Stimulated activated CD8-positive, alpha-beta memory T cell treated with anti-CD3 and anti-CD28 coated beads, Interleukin-15, amount 100 ng/mL, for 4 hours (primary cell): ENCODE data around the gene SNX13.

Experiments used
- DNase-seq, 2 donors: peaks; one replicate each; pipeline ENCODE4 v3.0.0-alpha.2; 2020; ENCODE audit warnings: low read depth in 2 of 2

SNX13 gene

DNA sequence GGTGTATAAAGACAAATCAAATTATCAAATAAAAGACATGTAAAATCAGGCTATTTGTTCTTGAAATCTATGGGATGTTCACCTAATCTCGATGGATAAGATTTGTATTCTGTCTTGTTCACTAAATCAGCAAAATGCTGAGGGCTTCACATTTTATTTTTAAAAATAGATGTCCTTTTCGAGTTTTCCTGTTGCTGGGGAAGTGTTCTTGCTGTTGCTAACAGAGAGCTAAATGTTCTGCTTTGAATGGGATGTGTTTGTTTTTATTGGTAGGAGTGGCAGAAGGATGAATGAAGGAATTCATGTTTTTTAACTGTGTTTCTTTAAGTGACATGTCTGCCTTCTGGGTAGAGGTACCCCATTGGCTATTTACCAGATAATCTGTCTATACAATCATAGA lies 7.3 kb upstream of the SNX13 start:
- no peak for DNase-seq

GRCh38 chr7:17946591-17946990 lies 6.3 kb upstream of the SNX13 start:
- no peak for DNase-seq

DNA sequence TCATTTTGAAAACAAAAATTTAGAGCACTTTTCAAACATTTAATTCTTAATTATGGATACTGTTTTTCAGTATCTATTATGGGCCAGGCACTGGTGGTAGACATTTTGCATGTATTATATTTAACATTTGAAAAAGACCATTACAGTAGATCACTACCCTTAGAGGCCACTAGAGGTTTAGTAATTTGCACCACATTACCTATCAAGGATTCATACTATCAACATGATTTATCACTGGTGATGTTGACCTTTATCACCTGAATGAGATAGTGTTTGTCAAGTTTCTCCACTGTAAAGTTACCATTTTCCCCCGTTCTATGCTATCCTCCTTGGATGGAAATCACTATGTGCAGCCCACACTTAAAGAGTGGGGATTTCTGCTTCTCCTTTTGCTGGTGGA lies 4.4 kb upstream of the SNX13 start:
- no peak for DNase-seq

- DNase-seq: no peak
Measured at GRCh38 chr7:17943006-17943405, 2.7 kb upstream of the SNX13 start.

- DNase-seq: no peak
Measured at GRCh38 chr7:17942231-17942630, 1.9 kb upstream of the SNX13 start.

DNA sequence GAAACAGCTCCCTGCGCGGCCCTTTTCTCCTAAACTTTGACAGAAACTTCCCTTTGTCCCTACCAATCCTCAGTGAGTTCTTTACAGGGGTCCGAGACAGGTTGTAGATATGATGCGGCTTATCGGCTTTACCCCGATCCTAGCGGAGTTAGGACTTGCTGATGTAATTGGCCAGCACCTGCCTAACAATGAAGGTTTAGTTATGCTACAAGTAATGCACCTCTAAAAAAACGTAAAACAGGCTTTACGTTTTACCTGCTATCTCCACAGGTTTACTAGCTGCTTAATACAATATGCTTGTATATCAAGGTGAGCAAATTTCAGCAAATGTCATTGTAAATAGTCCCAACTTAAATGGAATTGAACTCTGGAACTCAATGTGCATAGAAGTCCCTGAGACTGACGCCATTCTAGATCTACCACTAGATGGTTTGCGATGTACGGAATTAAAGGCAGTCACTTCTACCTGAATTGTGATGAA lies 697 bp upstream of the SNX13 start:
- no peak for DNase-seq

- DNase-seq: peak; percentile 19 to 22
Measured at GRCh38 chr7:17939606-17940301, 540 bp downstream of the SNX13 start.

DNA sequence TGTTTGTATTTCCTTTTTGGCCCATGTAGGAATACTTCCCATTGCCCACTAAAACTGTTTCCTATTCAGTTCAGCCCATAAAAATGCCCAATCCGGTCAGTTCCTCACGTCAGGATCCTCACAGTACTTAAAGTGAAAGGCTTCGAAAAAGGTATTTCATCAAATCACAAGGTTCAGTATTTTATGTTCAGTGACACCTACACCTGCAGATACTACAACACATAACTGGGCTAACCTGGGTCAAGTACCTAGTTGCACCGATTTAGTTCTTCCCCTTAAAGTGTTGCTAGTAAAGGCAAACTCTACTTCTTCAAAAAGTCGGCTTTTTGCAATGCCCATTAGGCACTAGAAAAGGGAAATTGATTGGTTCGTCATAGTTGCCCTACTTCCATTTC lies 1.1 kb downstream of the SNX13 start:
- DNase-seq: no peak

DNA sequence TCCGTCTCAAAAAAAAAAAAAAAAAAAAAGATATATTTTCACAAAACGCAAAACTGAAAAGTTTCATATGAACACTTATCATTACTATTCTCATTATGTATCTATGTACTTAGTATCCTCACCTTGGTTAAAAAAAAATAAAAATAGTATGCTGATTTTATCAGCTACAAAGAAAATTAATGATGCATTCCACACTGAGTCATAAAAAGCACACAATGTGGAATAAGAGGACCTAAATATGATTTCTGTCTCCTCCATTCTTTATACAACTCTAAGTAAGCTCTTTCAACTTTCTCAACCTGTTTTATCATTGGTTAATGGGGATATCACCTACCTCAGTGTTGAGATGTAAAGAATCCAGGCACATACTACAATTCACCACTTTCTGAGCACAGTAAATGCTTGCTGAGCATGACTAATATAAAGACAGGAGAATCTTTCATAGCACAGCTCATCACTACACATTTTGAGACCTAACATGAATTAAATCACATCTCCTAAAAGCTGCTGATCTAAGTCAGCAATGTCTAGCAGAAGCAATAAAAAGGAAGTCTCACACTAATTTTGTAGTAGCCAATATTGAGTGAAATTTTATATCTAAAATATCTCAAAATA lies 2.7 kb downstream of the SNX13 start:
- DNase-seq: no peak

GRCh38 chr7:17936321-17936720 lies 4.0 kb downstream of the SNX13 start:
- DNase-seq: no peak

DNA sequence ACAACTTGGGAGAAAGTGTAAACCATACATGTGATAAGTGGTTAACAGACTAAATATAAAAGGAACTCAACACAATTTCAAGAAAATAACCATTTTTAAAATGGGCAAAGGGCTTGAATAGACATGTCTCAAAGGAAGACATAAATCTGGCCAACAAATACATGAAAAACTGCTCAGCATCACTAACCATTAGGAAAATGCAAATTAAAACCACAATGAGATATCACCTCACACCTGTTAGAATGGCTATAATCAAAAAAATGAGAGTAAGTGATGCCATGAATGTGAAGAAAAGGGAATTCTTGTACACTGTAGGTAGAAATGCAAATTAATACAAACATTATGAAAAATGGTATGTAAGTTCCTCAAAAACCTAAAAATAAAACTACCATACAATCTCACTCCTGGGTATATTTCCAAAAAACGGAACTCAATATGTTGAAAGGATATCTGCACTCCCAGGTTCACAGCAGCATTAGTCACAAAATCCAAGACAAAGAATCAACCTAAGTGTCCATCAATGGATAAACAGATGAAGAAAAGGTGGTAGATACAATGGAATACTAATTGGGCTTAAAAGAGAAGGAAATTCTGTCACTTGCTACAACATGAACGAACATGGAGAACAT lies 5.6 kb downstream of the SNX13 start:
- DNase-seq: no peak

DNA sequence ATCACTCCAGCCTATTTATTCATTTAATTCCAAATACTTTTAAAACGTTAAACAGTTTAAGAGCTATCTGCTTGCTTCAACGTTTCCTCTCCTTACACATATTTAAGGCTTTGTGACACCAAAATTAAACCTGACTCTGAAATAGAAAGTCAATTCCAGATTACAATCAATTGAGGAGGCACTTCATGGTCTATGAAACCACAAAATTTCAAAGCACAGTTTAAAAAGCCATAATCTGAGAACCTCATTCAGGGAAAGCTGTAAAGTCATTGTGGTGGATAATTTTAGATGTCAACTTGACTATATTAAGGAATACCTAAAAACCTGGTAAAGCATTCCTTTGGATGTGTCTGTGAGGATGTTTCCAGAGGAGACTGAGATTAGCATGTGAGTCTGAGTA lies 6.2 kb downstream of the SNX13 start:
- no peak for DNase-seq

GRCh38 chr7:17932770-17933169 lies 7.5 kb downstream of the SNX13 start:
- DNase-seq: no peak

DNA sequence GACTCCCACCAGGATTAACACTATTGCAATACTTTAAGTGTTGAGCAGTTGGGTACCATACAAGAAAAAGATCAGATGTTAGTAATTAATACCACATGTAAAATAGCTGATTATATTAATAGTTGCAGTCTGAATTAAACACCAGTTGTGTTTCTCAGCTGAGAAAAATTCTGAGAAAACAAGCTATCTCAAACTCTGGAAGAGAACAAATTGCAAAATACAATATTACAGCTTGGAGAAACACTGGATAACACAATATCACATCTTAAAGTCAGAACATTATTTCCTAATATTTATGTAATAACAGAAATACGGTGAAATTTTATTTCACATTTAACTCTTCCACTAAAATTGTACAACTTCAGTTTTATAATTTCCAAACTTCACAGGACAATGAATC lies 9.2 kb downstream of the SNX13 start:
- DNase-seq: no peak

- DNase-seq: no peak
Measured at GRCh38 chr7:17930546-17930945, 9.7 kb downstream of the SNX13 start.

- DNase-seq: no peak
Measured at GRCh38 chr7:17929647-17930395, 10.5 kb downstream of the SNX13 start.

GRCh38 chr7:17928055-17928454 lies 12.2 kb downstream of the SNX13 start:
- DNase-seq: no peak

DNA sequence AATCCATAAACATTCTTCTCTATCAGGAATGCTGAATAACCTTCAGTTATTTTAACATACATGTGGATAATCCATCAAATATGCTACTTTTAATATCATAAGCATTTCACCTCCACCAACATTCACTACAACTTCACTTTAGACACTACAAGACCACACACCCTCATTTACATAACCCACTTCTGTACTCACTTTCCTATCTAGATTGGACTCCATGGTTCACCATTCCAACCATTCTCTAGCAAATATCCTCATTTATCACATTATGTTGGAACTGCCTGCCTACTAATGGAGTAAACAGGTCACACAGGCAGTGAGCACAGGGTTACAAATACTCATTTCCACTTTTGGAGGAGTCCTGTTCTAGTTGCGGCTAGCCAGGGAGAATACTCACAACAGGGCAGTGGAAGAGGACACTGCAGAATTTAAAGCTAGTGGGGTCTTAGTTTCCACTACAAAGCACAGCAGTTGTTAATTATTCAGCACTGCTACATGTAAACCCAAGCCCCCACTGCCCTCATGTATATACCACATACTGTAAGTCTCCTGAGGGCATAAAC lies 18.4 kb downstream of the SNX13 start:
- no peak for DNase-seq

DNA sequence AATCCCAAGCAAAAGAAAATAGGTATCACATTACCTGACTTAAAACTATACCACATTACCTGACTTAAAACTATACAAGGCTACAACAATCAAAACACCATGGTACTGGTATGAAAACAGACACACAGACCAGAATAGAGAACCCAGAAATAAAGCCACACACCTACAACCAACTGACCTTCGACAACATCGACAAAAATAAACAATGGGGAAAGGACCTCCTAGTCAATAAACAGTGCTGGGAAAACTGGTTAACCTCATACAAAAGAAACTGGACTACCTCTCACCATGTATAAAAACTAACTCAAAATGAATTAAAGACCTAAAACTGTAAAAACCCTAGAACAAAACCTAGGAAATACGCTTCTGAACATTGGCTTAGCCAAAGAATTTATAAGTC lies 22.5 kb downstream of the SNX13 start:
- DNase-seq: no peak

DNA sequence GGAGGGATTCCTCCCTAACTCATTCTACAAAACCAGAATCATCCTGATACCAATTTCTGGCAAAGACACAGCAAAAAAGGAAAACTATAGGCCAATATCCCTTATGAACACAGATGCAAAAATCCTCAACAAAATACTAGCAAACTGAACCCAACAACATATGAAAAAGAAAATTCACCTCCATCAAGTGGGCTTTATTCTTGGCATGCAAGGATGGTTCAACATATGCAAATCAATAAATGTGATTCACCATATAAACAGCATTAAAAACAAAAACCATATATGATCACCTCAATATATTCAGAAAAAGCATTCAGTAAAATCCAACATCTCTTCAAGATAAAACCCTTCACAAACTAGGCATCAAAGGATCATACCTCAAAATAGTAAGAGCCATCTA lies 23.5 kb downstream of the SNX13 start:
- no peak for DNase-seq

DNA sequence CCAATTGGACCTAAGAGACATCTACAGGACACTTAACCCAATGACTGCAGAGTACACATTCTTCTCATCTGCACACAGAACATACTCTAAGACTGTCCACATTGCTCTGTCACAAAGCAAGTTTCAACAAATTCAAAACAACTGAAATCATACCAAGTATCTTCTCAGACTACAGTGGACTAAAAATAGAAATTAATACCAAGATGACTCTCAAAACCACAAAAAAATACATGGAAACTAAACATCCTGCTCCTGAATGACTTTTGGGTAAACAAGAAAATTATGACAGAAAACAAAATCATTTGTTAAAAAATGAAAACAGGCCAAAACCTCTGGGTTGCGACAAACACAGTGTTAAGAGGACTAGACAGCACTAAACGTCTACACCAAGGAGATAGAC lies 24.5 kb downstream of the SNX13 start:
- DNase-seq: no peak

DNA sequence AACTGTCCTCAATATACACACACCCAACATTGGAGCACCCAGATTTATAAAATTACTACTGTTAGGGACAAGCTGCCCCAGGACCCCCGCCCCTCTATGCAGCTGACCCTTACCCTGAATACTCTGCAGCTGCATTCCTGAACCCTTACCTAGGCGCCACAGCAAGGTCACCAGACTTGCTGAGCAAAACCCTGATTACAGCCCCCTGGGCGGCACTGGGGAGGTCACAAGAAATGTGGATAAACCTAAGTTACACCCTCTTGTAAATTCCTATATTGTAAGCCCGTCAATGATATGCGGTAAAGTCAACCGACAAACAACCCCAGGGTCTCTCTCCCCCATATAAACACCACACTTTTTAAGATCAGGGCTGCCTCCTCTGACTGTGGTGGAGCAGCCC lies 25.1 kb downstream of the SNX13 start:
- no peak for DNase-seq
